CD8-positive, alpha-beta memory T cell (primary cell): ENCODE data around the gene DUS1L. TPM values are rescaled to one million over a fixed set of nuclear protein-coding genes. Genes with fewer than 3 reads are reported as not detected.

ENCODE experiments used
- CTCF ChIA-PET: fragments of 350-600 bp; sonication (Branson Sonifier 250); formaldehyde crosslinking; loops from one replicate; lab custom pipeline; 2021; ENCODE audit warnings: antibody characterized with exemption; lab: Charles Lee
- POLR2A ChIA-PET: fragments of 350-600 bp; sonication (Branson Sonifier 250); formaldehyde crosslinking; loops from one replicate; lab custom pipeline; 2021; ENCODE audit warnings: antibody characterized with exemption; lab: Charles Lee
- DNase-seq, 5 donors: peaks; one replicate each; pipeline versions ENCODE4 v3.0.0 to v3.0.0-alpha.2; 2020 to 2022; ENCODE audit warnings: mixed read lengths in 1 of 5
- H3K27ac ChIP-seq: one replicate; pipeline ENCODE4 v1.7.0; 2013; ENCODE audit warnings: low read depth, mild to moderate bottlenecking, low read length, moderate library complexity
- H3K27me3 ChIP-seq: 2 replicates; pipeline ENCODE4 v1.7.0; 2013; ENCODE audit warnings: low read length, mild to moderate bottlenecking; ENCODE audit not compliant: insufficient read depth, poor library complexity, severe bottlenecking
- H3K36me3 ChIP-seq: 2 replicates; pipeline ENCODE4 v1.7.0; 2013; ENCODE audit warnings: mild to moderate bottlenecking, low read length, moderate library complexity; ENCODE audit not compliant: insufficient read depth
- H3K4me1 ChIP-seq: 2 replicates; pipeline ENCODE4 v1.7.0; 2013; ENCODE audit warnings: mild to moderate bottlenecking, low read length, moderate library complexity; ENCODE audit not compliant: insufficient read depth
- H3K4me3 ChIP-seq: 2 replicates; pipeline ENCODE4 v1.7.0; 2013; ENCODE audit warnings: mild to moderate bottlenecking, low read length
- H3K9me3 ChIP-seq: 2 replicates; pipeline ENCODE4 v1.7.0; 2013; ENCODE audit warnings: mild to moderate bottlenecking, low read length
- H3K27ac Mint-ChIP-seq, 8 donors: one replicate each; pipeline ENCODE4 v1.8.0; 2020 to 2021; ENCODE audit warnings: mixed read lengths in 8 of 8, mild to moderate bottlenecking in 6 of 8, inconsistent platforms in 3 of 8, moderate library complexity in 3 of 8
- H3K27me3 Mint-ChIP-seq, 2 donors: one replicate each; pipeline ENCODE4 v1.8.0; 2020 to 2021; ENCODE audit warnings: mixed read lengths in 2 of 2, mild to moderate bottlenecking in 1 of 2, moderate library complexity in 1 of 2
- H3K36me3 Mint-ChIP-seq, 3 donors: one replicate each; pipeline ENCODE4 v1.8.0; 2020 to 2021; ENCODE audit warnings: mixed read lengths in 3 of 3, inconsistent platforms in 1 of 3, mild to moderate bottlenecking in 1 of 3
- H3K4me1 Mint-ChIP-seq, 3 donors: one replicate each; pipeline ENCODE4 v1.8.0; 2020 to 2021; ENCODE audit warnings: mixed read lengths in 3 of 3, inconsistent platforms in 1 of 3, mild to moderate bottlenecking in 1 of 3
- H3K4me3 Mint-ChIP-seq, 7 donors: one replicate each; pipeline ENCODE4 v1.8.0; 2020 to 2021; ENCODE audit warnings: mixed read lengths in 7 of 7, mild to moderate bottlenecking in 6 of 7, moderate library complexity in 4 of 7, inconsistent platforms in 2 of 7
- H3K9me3 Mint-ChIP-seq, 5 donors: one replicate each; pipeline ENCODE4 v1.8.0; 2020 to 2022; ENCODE audit warnings: mixed read lengths in 5 of 5, mild to moderate bottlenecking in 3 of 5, moderate library complexity in 2 of 5, inconsistent platforms in 1 of 5
- polyA plus RNA-seq: library from polyadenylated mRNA; unstranded; fragments of 300-500 nt; fragmentation: Illumina TruSeq; gene quantifications from one replicate; pipeline ENCODE4 v1.2.3, GENCODE V29; 2021
- total RNA-seq, 2 experiments: library from RNA; stranded (reverse); gene quantifications; one replicate each; pipeline ENCODE4 v1.2.3, GENCODE V29; 2021

The DUS1L gene
- total and polyA plus RNA-seq, 3 experiments from 2014 or later, result 142 to 210 (median 206) TPM

- Histone ChIP-seq H3K9me3 (no peaks in the 10 kb centered on the region), H3K36me3 (no peaks in the 10 kb centered on the region), H3K27ac (no peak overlapping the region), H3K27me3 (no peaks in the 10 kb centered on the region), H3K4me1 (peaks cover 14% of the 10 kb centered on the region), H3K4me3 (no peak overlapping the region)
- ChIA-PET POLR2A (no interaction called here), CTCF (no interaction called here)
- Mint-ChIP-seq H3K27me3 (no peaks in the 10 kb centered on the region), H3K4me3 (peak overlapping the region in 1 of 7 donors; percentile 40), H3K9me3 (no peaks in the 10 kb centered on the region), H3K4me1 (peaks cover 0 to 11% (median 5%) of the 10 kb centered on the region in 3 donors), H3K27ac (peak overlapping the region in 1 of 8 donors; percentile 50), H3K36me3 (peaks cover 0 to 28% (median 2%) of the 10 kb centered on the region in 3 donors)
- DNase-seq, result peak in 1 of 5 donors; percentile 48
These were observed 29.6 kb upstream of the DUS1L start for GRCh38 chr17:82094931-82095776.

- H3K27me3 Mint-ChIP-seq, result no peaks in the 10 kb centered on the region
- DNase-seq, result peak in 1 of 5 donors; percentile 43
- CTCF ChIA-PET, result interaction anchor here (1.5 kb wide), 1 partner anchor 27 kb away, joined by 3 read pairs; no protein-coding TSS in a partner anchor
These were observed 27.6 kb upstream of the DUS1L start for GRCh38 chr17:82092995-82093751.

GRCh38 chr17:82092628-82092994 is 27.0 kb upstream of the DUS1L start:
- peak in 1 of 5 donors; percentile 35 for DNase-seq
- Histone ChIP-seq H3K4me1 (peaks cover 7% of the 10 kb centered on the region), H3K27me3 (no peaks in the 10 kb centered on the region), H3K4me3 (no peak overlapping the region), H3K9me3 (no peaks in the 10 kb centered on the region), H3K36me3 (no peaks in the 10 kb centered on the region), H3K27ac (no peak overlapping the region)
- Mint-ChIP-seq H3K27me3 (no peaks in the 10 kb centered on the region), H3K9me3 (no peaks in the 10 kb centered on the region), H3K27ac (no peak overlapping the region), H3K36me3 (peaks cover 0 to 48% (median 2%) of the 10 kb centered on the region in 3 donors), H3K4me1 (peaks cover 0 to 3% (median 2%) of the 10 kb centered on the region in 3 donors), H3K4me3 (no peak overlapping the region)
- ChIA-PET POLR2A (no interaction called here), CTCF (interaction anchor here (1.5 kb wide), 1 partner anchor 26 kb away, joined by 3 read pairs; no protein-coding TSS in a partner anchor)

More at GRCh38 chr17:82092995-82093751, 27.6 kb upstream of the DUS1L start:
- H3K27ac ChIP-seq, result no peak overlapping the region
- H3K36me3 ChIP-seq, result no peaks in the 10 kb centered on the region
- POLR2A ChIA-PET, result no interaction called here
- Mint-ChIP-seq H3K4me3 (no peak overlapping the region), H3K4me1 (peaks cover 0 to 3% (median 2%) of the 10 kb centered on the region in 3 donors), H3K27ac (no peak overlapping the region), H3K9me3 (no peaks in the 10 kb centered on the region), H3K36me3 (peaks cover 0 to 44% (median 2%) of the 10 kb centered on the region in 3 donors)
- H3K27me3 ChIP-seq, result no peaks in the 10 kb centered on the region
- H3K9me3 ChIP-seq, result no peaks in the 10 kb centered on the region
- H3K4me3 ChIP-seq, result no peak overlapping the region
- peaks cover 7% of the 10 kb centered on the region for H3K4me1 ChIP-seq

GRCh38 chr17:82092094-82092586 is 26.5 kb upstream of the DUS1L start:
- H3K9me3 Mint-ChIP-seq, result no peaks in the 10 kb centered on the region
- CTCF ChIA-PET, result interaction anchor here (0.7 to 1.5 kb wide), 2 partner anchors 26 to 54 kb away, joined by 3 read pairs; partner anchors contain the start of gene DCXR
- Histone ChIP-seq H3K27me3 (no peaks in the 10 kb centered on the region), H3K27ac (no peak overlapping the region), H3K4me1 (peaks cover 6% of the 10 kb centered on the region), H3K9me3 (no peaks in the 10 kb centered on the region), H3K4me3 (no peak overlapping the region), H3K36me3 (no peaks in the 10 kb centered on the region)
- no peak overlapping the region for H3K27ac Mint-ChIP-seq
- peaks cover 0 to 52% (median 2%) of the 10 kb centered on the region in 3 donors for H3K36me3 Mint-ChIP-seq
- POLR2A ChIA-PET, result no interaction called here
- no peaks in the 10 kb centered on the region for H3K27me3 Mint-ChIP-seq
- peaks cover 0 to 3% (median 2%) of the 10 kb centered on the region in 3 donors for H3K4me1 Mint-ChIP-seq
- DNase-seq, result no peak
- no peak overlapping the region for H3K4me3 Mint-ChIP-seq

GRCh38 chr17:82091264-82092066 is 25.9 kb upstream of the DUS1L start:
- no peaks in the 10 kb centered on the region for H3K9me3 Mint-ChIP-seq
- CTCF ChIA-PET, result interaction anchor here (0.7 to 1.5 kb wide), 2 partner anchors 25 to 54 kb away, joined by 3 read pairs; partner anchors contain the start of gene DCXR
- no peak overlapping the region for H3K27ac Mint-ChIP-seq
- no peaks in the 10 kb centered on the region for H3K4me1 ChIP-seq
- no peak for DNase-seq
- H3K36me3 Mint-ChIP-seq, result peaks cover 0 to 58% (median 2%) of the 10 kb centered on the region in 3 donors
- H3K27ac ChIP-seq, result no peak overlapping the region
- no peaks in the 10 kb centered on the region for H3K27me3 Mint-ChIP-seq
- H3K4me3 Mint-ChIP-seq, result no peak overlapping the region
- peaks cover 0 to 2% (median 0%) of the 10 kb centered on the region in 3 donors for H3K4me1 Mint-ChIP-seq
- no peaks in the 10 kb centered on the region for H3K36me3 ChIP-seq
- POLR2A ChIA-PET, result no interaction called here
- H3K4me3 ChIP-seq, result no peak overlapping the region
- no peaks in the 10 kb centered on the region for H3K9me3 ChIP-seq
- no peaks in the 10 kb centered on the region for H3K27me3 ChIP-seq

GRCh38 chr17:82090549-82091263 is 25.1 kb upstream of the DUS1L start:
- H3K27ac ChIP-seq, result no peak overlapping the region
- H3K4me3 ChIP-seq, result no peak overlapping the region
- H3K9me3 ChIP-seq, result no peaks in the 10 kb centered on the region
- Mint-ChIP-seq H3K27ac (no peak overlapping the region), H3K9me3 (no peaks in the 10 kb centered on the region), H3K4me1 (no peaks in the 10 kb centered on the region), H3K4me3 (peak overlapping the region in 1 of 7 donors; percentile 59), H3K36me3 (peaks cover 0 to 65% (median 2%) of the 10 kb centered on the region in 3 donors), H3K27me3 (no peaks in the 10 kb centered on the region)
- no peak for DNase-seq
- POLR2A ChIA-PET, result interaction anchor here (0.5 kb wide), 1 partner anchor 50 kb away, joined by 5 read pairs; no protein-coding TSS in a partner anchor
- no peaks in the 10 kb centered on the region for H3K4me1 ChIP-seq
- CTCF ChIA-PET, result no interaction called here
- H3K27me3 ChIP-seq, result no peaks in the 10 kb centered on the region
- H3K36me3 ChIP-seq, result no peaks in the 10 kb centered on the region
